C1 segment of cervical spinal cord (tissue), 14 donors: ENCODE data around the gene MRPL38.
"Not testable (repeated sequence)": the region's sequence is repeated elsewhere in the genome, so short reads cannot be mapped to it uniquely, and the experiment has no call there.

Experiments used
- DNase-seq, 14 donors: peaks; one replicate each; lab custom pipeline; 2025; lab: John Stamatoyannopoulos, UW

Gene MRPL38

GRCh38 chr17:75897160-75898019 lies 7.3 kb downstream of the MRPL38 start:
- peak in 7 of 14 donors; percentile 36 to 78 (median 67) for DNase-seq

- DNase-seq = peak in 13 of 14 donors; percentile 38 to 87 (median 78)
Measured at GRCh38 chr17:75896415-75897159, 8.1 kb downstream of the MRPL38 start, which contains the start of gene TRIM65. Gene TRIM65, minus strand, starts transcription at chr17:75896951. Its CDS starts 14 bp downstream, at chr17:75896937.

- peak in 2 of 14 donors; percentile 20 to 33 for DNase-seq
Measured at GRCh38 chr17:75895370-75896155, 9.1 kb downstream of the MRPL38 start.

GRCh38 chr17:75894049-75894733 lies 10.5 kb downstream of the MRPL38 start:
- DNase-seq = peak in 1 of 14 donors; percentile 25

- no peak for DNase-seq
Measured at GRCh38 chr17:75893305-75894048, 11.2 kb downstream of the MRPL38 start.

- DNase-seq = peak in 6 of 14 donors; percentile 27 to 71 (median 54)
Measured at GRCh38 chr17:75892556-75893224, 12.0 kb downstream of the MRPL38 start.

- DNase-seq = no peak
Measured at GRCh38 chr17:75891605-75892555, 12.8 kb downstream of the MRPL38 start.

GRCh38 chr17:75891022-75891604 lies 13.6 kb downstream of the MRPL38 start:
- DNase-seq = no peak

- no peak for DNase-seq
Measured at GRCh38 chr17:75889454-75889853, 15.2 kb downstream of the MRPL38 start.

- no peak for DNase-seq
Measured at GRCh38 chr17:75888484-75888883, 16.2 kb downstream of the MRPL38 start.

GRCh38 chr17:75885860-75886259 lies 18.8 kb downstream of the MRPL38 start:
- DNase-seq = not testable (repeated sequence)

- no peak for DNase-seq
Measured at GRCh38 chr17:75885431-75885830, 19.3 kb downstream of the MRPL38 start.

GRCh38 chr17:75881678-75882454 lies 22.8 kb downstream of the MRPL38 start:
- DNase-seq = no peak

- no peak for DNase-seq
Measured at GRCh38 chr17:75880266-75880665, 24.4 kb downstream of the MRPL38 start.

GRCh38 chr17:75878174-75878998 lies 26.3 kb downstream of the MRPL38 start, which contains the start of gene TRIM47:
Gene TRIM47, minus strand, starts transcription at chr17:75878581. Its CDS starts 33 bp downstream, at chr17:75878548.
- peak in 12 of 14 donors; percentile 32 to 75 (median 46) for DNase-seq

- peak in 9 of 14 donors; percentile 28 to 78 (median 63) for DNase-seq
Measured at GRCh38 chr17:75877752-75878173, 26.9 kb downstream of the MRPL38 start.
